ENCODE data around the gene EXOG. TPM values are rescaled to one million over a fixed set of nuclear protein-coding genes. Genes with fewer than 3 reads are reported as not detected.

Gene EXOG
- total and polyA plus RNA-seq, 2 of the 13 experiments (the other 11 are each of a cell fraction or from before 2014, with no cell fraction given): 5.5 to 9.5 TPM

GRCh38 chr3:38544926-38545325 is 48.8 kb downstream of the EXOG start:
- H3K4me1 ChIP-seq (ENCODE audit: insufficient read depth, low read length): no peaks in the 10 kb centered on the region
- H3K9me3 ChIP-seq (ENCODE audit: low read length): no peaks in the 10 kb centered on the region
- TF ChIP-seq ZBTB1 (CRISPR knock-in tag; IDR thresholded peaks at IDR 0.05; ENCODE audit: borderline replicate concordance): no peak
- no peak for TF ChIP-seq GPBP1L1 (CRISPR knock-in tag; IDR thresholded peaks at IDR 0.05)
- TF ChIP-seq ZNF431 (CRISPR knock-in tag; IDR thresholded peaks at IDR 0.05; ENCODE audit: borderline replicate concordance, low read depth): no peak
- TF ChIP-seq ZNF362 (CRISPR knock-in tag; IDR thresholded peaks at IDR 0.05; ENCODE audit: borderline replicate concordance): no peak
- no peak for TF ChIP-seq AHR (CRISPR knock-in tag; IDR thresholded peaks at IDR 0.05)
- in situ Hi-C loops (cut with HindIII; ENCODE audit: extremely low pct_ligation_motif_present, low pct_unique_long_range_greater_than_20kb) (no loop called here), intact Hi-C loops (cut with micrococcal nuclease; ENCODE audit: unreplicated experiment) (no loop called here)
- H3K27ac ChIP-seq (ENCODE audit: extremely low read length, insufficient read depth, low read length): no peak overlapping the region
- H4K20me1 ChIP-seq (ENCODE audit: insufficient read depth, low read length): no peaks in the 10 kb centered on the region
- no peak overlapping the region for H3K9ac ChIP-seq (ENCODE audit: insufficient read depth, low read depth, low read length)
- 0% methylated on average over 1 of the region's 3 CpGs for WGBS (ENCODE audit: low lambda C conversion rate)
- FAIRE-seq (no peak), DNase-seq (ENCODE audit: low spot score) (no peak), ATAC-seq (no peak)
- H3K4me3 ChIP-seq (replicated peaks in 1 of 3; ENCODE audit: insufficient read depth in 1 of 3, low read depth in 2 of 3, low read length in 3 of 3): no peak overlapping the region
- H3K4me2 ChIP-seq (ENCODE audit: low read depth, low read length): no peak overlapping the region
- POLR2A ChIA-PET: no interaction called here
- H3K27me3 ChIP-seq (ENCODE audit: control insufficient read depth in 1 of 2, insufficient read depth in 2 of 2, low read length in 2 of 2): peaks cover 2 to 43% of the 10 kb centered on the region in 2 experiments; a peak in 3 of 5 replicates
- H3K36me3 ChIP-seq (replicated peaks in 1 of 2; ENCODE audit: control insufficient read depth in 1 of 2, insufficient read depth in 2 of 2, low read length in 2 of 2): no peaks in the 10 kb centered on the region
- no TSS peak for BruUV-seq (replicated peaks)
- CTCF ChIA-PET (ENCODE audit: low intra/inter-chr PET ratio, low total read pairs): no interaction called here
- no peak overlapping the region for H2AFZ ChIP-seq (ENCODE audit: low read length)
- H3K79me2 ChIP-seq (ENCODE audit: insufficient read depth, low read length): no peaks in the 10 kb centered on the region

GRCh38 chr3:38545550-38545949 is 49.4 kb downstream of the EXOG start:
- H3K36me3 ChIP-seq (replicated peaks in 1 of 2; ENCODE audit: control insufficient read depth in 1 of 2, insufficient read depth in 2 of 2, low read length in 2 of 2): no peaks in the 10 kb centered on the region
- no peak overlapping the region for H2AFZ ChIP-seq (ENCODE audit: low read length)
- no peaks in the 10 kb centered on the region for H3K9me3 ChIP-seq (ENCODE audit: low read length)
- POLR2A ChIA-PET: no interaction called here
- no peak for FAIRE-seq
- no peak overlapping the region for H3K9ac ChIP-seq (ENCODE audit: insufficient read depth, low read depth, low read length)
- BruUV-seq (replicated peaks): no TSS peak
- TF ChIP-seq ZNF44 (CRISPR knock-in tag; IDR thresholded peaks at IDR 0.05) (no peak), RBAK (CRISPR knock-in tag; IDR thresholded peaks at IDR 0.05) (no peak), ZNF652 (CRISPR knock-in tag; IDR thresholded peaks at IDR 0.05; ENCODE audit: borderline replicate concordance, low read depth) (no peak), HOXA9 (CRISPR knock-in tag; IDR thresholded peaks at IDR 0.05; ENCODE audit: borderline replicate concordance) (no peak), PRDM10 (CRISPR knock-in tag; IDR thresholded peaks at IDR 0.05; ENCODE audit: low read depth) (no peak), PAF1 (CRISPR knock-in tag; IDR thresholded peaks at IDR 0.05) (no peak), ATAD3A (CRISPR knock-in tag; IDR thresholded peaks at IDR 0.05) (no peak), ZFP36L2 (CRISPR knock-in tag; IDR thresholded peaks at IDR 0.05) (no peak)
- no peaks in the 10 kb centered on the region for H3K4me1 ChIP-seq (ENCODE audit: insufficient read depth, low read length)
- no peaks in the 10 kb centered on the region for H4K20me1 ChIP-seq (ENCODE audit: insufficient read depth, low read length)
- 36% methylated on average over 1 of the region's 1 CpG for WGBS (ENCODE audit: low lambda C conversion rate)
- no peak overlapping the region for H3K27ac ChIP-seq (ENCODE audit: extremely low read length, insufficient read depth, low read length)
- H3K79me2 ChIP-seq (ENCODE audit: insufficient read depth, low read length): no peaks in the 10 kb centered on the region
- H3K4me2 ChIP-seq (ENCODE audit: low read depth, low read length): no peak overlapping the region
- CTCF ChIA-PET (ENCODE audit: low intra/inter-chr PET ratio, low total read pairs): no interaction called here
- ATAC-seq: no peak
- in situ Hi-C loops (cut with HindIII; ENCODE audit: extremely low pct_ligation_motif_present, low pct_unique_long_range_greater_than_20kb) (no loop called here), intact Hi-C loops (cut with micrococcal nuclease; ENCODE audit: unreplicated experiment) (no loop called here)
- no peak for DNase-seq (ENCODE audit: low spot score)
- no peak overlapping the region for H3K4me3 ChIP-seq (replicated peaks in 1 of 3; ENCODE audit: insufficient read depth in 1 of 3, low read depth in 2 of 3, low read length in 3 of 3)
- H3K27me3 ChIP-seq (ENCODE audit: control insufficient read depth in 1 of 2, insufficient read depth in 2 of 2, low read length in 2 of 2): peaks cover 2 to 49% of the 10 kb centered on the region in 2 experiments; a peak in 3 of 5 replicates
